RWPE1 (cell line): ENCODE data around the gene FNIP2.
"Not testable (repeated sequence)": the region's sequence is repeated elsewhere in the genome, so short reads cannot be mapped to it uniquely, and the experiment has no call there.

Source experiments
- CTCF ChIA-PET: fragments of 350-600 bp; sonication (Branson Sonifier 250); formaldehyde crosslinking; extraction: SDS; loops from one replicate; lab custom pipeline; 2021; lab: Yijun Ruan, JAX
- POLR2A ChIA-PET: fragments of 400-600 bp; formaldehyde crosslinking; extraction: SDS; loops from one replicate; lab custom pipeline; 2020; ENCODE audit warnings: antibody characterized with exemption; ENCODE audit not compliant: low non-redundant PET; lab: Yijun Ruan, JAX
- DNase-seq: peaks from one replicate; pipeline ENCODE4 v3.0.0; 2012; ENCODE audit warnings: low spot score
- H3K27ac ChIP-seq: fragments of 450-650 bp; 2 replicates; pipeline ENCODE4 v1.5.1; 2017
- TF ChIP-seq, protein P1 (sequence below): fragments of 450-650 bp; conservative IDR thresholded peaks from 2 replicates; pipeline ENCODE4 v1.5.1; 2017; ENCODE audit warnings: low read depth, mild to moderate bottlenecking

Gene FNIP2

DNA sequence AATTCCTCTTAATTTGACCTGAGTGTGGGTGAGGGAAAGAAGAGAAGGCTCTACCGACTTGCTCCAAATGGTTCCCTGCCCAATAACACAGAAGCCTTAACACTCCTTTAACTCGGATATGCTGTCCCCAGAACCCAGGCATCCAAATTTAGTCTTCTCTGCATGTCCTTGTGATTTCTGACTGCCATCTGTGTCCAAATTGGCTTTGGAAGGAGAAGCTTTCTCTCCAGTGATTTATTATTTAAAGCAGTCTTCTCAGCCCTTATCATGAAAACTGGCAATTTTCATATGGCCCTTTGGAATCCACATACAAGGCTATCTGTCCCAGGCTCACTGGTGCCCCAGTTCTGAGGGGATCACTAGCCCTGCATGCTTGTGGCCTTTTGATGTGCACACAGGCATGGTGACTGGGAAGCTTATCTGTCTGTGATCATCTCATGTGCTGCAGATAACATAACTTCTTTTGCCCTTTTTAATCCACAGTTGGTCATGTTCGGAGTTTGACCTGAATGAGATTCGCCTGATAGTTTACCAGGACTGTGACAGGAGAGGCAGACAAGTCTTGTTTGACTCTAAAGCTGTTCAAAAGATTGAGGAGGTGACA lies 56.7 kb downstream of the FNIP2 start:
- ChIA-PET CTCF (interaction anchor here (0.6 kb wide), 2 partner anchors 74 to 90 kb away, joined by 3 read pairs; no protein-coding TSS in a partner anchor), POLR2A (no interaction called here)
- DNase-seq: no peak
- H3K27ac ChIP-seq: no peak overlapping the region
- TF ChIP-seq, protein P1, sequence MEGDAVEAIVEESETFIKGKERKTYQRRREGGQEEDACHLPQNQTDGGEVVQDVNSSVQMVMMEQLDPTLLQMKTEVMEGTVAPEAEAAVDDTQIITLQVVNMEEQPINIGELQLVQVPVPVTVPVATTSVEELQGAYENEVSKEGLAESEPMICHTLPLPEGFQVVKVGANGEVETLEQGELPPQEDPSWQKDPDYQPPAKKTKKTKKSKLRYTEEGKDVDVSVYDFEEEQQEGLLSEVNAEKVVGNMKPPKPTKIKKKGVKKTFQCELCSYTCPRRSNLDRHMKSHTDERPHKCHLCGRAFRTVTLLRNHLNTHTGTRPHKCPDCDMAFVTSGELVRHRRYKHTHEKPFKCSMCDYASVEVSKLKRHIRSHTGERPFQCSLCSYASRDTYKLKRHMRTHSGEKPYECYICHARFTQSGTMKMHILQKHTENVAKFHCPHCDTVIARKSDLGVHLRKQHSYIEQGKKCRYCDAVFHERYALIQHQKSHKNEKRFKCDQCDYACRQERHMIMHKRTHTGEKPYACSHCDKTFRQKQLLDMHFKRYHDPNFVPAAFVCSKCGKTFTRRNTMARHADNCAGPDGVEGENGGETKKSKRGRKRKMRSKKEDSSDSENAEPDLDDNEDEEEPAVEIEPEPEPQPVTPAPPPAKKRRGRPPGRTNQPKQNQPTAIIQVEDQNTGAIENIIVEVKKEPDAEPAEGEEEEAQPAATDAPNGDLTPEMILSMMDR: no peak

DNA sequence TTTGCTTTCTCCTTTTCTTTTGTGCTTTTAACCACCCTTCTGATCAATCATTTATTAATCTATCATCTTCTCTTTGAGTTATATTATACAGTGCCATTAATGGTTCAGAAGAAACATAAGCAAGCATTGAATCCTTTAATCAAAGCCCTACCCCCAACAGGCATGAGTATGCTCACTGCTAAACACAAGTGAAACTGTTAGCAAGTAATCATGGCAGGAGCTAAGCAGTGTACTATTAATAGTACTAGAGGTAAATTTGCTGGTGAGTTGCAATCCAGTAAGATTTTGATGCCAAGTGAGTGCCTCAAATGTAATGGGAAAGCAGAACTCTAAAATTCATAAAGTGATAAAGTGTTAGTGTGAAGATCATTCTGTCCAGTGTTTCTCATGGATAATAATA lies 57.2 kb downstream of the FNIP2 start:
- ChIA-PET POLR2A (no interaction called here), CTCF (interaction anchor here (0.6 kb wide), 2 partner anchors 75 to 91 kb away, joined by 3 read pairs; no protein-coding TSS in a partner anchor)
- TF ChIP-seq, protein P1: no peak
- no peak overlapping the region for H3K27ac ChIP-seq
- DNase-seq: no peak

DNA sequence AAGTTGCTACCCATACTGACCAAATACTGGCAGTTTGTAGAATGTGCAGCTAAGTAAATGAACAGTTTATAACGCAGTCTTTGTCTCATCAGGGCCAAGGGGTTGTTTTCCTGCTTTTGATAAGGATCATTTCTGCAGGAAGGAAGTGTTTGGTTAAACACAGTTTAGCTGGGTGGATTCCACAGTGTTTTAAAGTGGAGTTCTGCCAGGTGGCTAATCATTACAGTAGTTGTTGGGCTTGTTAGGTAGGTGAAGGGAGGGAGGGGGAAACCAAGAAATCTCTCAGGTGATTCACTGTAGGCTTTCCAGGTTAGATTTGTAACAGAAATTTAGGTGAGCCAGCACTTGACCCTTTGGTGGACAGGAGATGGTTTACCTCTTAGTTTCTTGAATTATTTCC lies 58.1 kb downstream of the FNIP2 start:
- DNase-seq: no peak
- TF ChIP-seq, protein P1: no peak
- POLR2A ChIA-PET: no interaction called here
- no peak overlapping the region for H3K27ac ChIP-seq
- CTCF ChIA-PET: no interaction called here

DNA sequence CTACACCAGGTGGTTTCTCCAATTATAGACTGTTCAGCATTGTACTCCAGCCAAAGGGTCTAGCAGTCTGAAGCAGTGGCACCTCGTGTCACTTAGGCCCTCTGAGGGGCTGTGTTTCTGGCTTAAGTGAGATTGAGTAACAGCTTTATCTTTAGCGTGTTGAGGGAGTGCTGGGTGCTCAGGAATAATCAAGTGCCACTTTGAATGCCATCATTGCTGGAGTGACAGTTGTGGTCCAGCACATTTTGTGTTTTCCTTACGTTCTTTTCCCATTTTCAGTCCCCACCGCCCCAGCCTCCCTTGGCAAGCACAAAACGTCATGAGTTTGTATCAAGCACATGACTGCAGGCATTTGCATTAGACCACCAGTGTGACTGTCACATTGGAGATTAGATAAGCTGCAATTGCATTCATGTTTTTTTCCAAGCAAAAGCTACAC lies 58.7 kb downstream of the FNIP2 start:
- POLR2A ChIA-PET: no interaction called here
- no peak for DNase-seq
- CTCF ChIA-PET: interaction anchor here (0.6 kb wide), 1 partner anchor 45 kb away, joined by 3 read pairs; no protein-coding TSS in a partner anchor

DNA sequence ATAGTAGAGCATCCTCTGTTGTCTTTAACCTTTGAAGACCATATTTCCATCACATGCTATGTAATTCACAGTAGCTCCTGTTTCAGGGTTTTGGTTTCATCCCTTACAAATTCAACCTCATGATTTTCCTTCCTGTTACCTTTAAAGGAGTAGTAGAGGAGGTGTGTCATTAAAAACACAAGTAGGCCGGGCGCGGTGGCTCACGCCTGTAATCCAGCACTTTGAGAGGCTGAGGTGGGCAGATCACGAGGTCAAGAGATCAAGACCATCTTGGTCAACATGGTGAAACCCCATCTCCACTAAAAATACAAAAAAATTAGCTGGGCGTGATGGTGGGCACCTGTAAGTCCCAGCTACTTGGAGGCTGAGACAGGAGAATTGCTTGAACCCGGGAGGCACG lies 59.3 kb downstream of the FNIP2 start:
- POLR2A ChIA-PET, H3K27ac ChIP-seq, DNase-seq: not testable (repeated sequence)
- CTCF ChIA-PET: interaction anchor here (0.6 kb wide), 1 partner anchor 46 kb away, joined by 3 read pairs; no protein-coding TSS in a partner anchor

More for the DNA sequence above, 58.7 kb downstream of the FNIP2 start:
- TF ChIP-seq, protein P1: no peak
- H3K27ac ChIP-seq: no peak overlapping the region

DNA sequence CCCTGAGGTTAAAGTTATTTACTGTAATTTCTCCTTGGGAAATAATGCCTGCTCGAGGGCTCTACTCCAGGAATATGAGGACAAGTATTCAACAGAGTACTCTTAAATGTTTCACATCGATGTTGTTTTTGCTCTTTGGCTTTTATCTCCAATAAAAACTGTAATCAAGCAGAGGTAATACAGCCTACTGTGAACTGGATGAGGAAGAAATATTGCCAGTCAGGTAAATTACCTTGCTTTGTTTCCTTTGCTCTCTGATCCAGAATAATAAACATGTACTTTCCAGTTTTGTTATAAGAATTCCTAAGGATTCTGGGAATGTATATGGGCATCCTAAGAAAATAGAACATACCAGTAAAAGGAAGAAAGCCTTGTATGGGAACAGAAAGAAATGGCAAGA lies 60.4 kb downstream of the FNIP2 start:
- DNase-seq: no peak
- POLR2A ChIA-PET: no interaction called here
- CTCF ChIA-PET: no interaction called here
- H3K27ac ChIP-seq: no peak overlapping the region
- TF ChIP-seq, protein P1: no peak

DNA sequence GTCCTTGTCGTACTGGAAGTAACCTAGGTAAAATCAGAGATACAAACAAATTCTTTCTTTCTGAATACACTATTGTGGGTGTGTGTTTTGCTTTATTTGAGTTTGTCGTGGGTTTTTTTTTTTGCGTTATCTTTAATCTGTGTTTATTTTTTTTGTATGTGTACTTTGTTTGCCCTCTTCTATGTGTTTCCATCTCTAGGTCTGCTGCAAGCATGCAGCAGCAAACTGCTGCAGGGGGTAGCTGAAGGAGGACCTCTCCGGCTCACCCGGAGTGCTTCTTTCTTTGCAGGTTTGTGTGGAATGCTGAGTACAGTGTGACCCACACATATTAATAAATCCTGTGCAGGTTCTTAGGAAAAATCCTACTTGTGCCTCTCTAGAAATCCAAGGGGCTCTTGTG lies 64.8 kb downstream of the FNIP2 start:
- ChIA-PET POLR2A (no interaction called here), CTCF (no interaction called here)
- no peak overlapping the region for H3K27ac ChIP-seq
- no peak for DNase-seq
- TF ChIP-seq, protein P1: no peak
